HG03521 (cell line): ENCODE data around the gene NDUFA11.

ENCODE experiments used
- ATAC-seq: cut with Tn5 transposase; IDR thresholded peaks from one replicate; pipeline ENCODE4 v1.9.1; 2021; ENCODE audit warnings: mild to moderate bottlenecking, moderate library complexity; ENCODE audit not compliant: unreplicated experiment

NDUFA11 gene

GRCh38 chr19:5932609-5933262, 29.1 kb upstream of the NDUFA11 start:
- no peak for ATAC-seq

- no peak for ATAC-seq
Measured at GRCh38 chr19:5932146-5932545, 28.6 kb upstream of the NDUFA11 start.

- no peak for ATAC-seq
Measured at GRCh38 chr19:5931251-5931650, 27.7 kb upstream of the NDUFA11 start.

DNA sequence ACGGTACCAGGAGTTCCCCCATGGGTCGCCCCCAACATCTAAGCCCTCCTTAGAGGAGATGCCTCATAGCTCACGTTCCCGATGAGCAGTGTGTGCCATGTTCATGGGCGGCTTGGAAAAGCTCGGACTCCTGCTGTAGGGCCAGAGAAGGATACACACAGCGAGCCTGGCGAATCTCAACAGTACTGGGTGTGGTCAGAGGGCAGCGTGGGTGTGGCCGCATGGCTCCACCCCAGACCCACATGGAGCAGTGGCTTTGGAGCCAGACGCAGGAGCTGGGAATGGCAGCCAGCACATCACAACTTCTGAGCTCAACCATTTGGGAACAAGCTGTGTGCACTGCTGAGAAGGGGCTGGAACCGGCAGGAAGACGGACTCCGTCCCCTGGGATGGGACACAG, 26.0 kb upstream of the NDUFA11 start:
- no peak for ATAC-seq

DNA sequence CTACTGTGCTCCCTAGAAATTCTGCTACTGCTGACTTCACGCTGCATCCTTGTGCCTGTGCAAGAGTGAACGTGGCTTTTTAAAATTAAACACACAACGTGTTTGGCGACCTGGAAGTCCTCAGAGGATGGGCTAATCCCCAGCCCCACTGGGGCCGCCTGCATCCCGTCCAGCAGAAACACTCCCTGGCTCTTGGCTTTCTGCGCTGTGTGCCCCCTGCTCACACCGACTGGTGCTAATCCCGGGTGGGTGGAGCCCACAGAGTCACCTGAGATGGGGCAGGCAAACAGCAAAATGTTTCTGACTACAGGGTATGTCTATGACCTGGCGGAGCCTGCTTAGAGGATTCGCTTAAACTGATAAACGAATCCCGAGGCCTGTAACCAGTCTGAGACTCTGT, 25.6 kb upstream of the NDUFA11 start:
- no peak for ATAC-seq

GRCh38 chr19:5927441-5927821, 23.8 kb upstream of the NDUFA11 start:
- no peak for ATAC-seq

GRCh38 chr19:5926641-5927440, 23.3 kb upstream of the NDUFA11 start:
- no peak for ATAC-seq

- no peak for ATAC-seq
Measured at GRCh38 chr19:5925830-5926427, 22.3 kb upstream of the NDUFA11 start.

- no peak for ATAC-seq
Measured at GRCh38 chr19:5923356-5923755, 19.8 kb upstream of the NDUFA11 start.

GRCh38 chr19:5922161-5922545, 18.6 kb upstream of the NDUFA11 start:
- no peak for ATAC-seq

GRCh38 chr19:5921516-5922160, 18.0 kb upstream of the NDUFA11 start:
- no peak for ATAC-seq

DNA sequence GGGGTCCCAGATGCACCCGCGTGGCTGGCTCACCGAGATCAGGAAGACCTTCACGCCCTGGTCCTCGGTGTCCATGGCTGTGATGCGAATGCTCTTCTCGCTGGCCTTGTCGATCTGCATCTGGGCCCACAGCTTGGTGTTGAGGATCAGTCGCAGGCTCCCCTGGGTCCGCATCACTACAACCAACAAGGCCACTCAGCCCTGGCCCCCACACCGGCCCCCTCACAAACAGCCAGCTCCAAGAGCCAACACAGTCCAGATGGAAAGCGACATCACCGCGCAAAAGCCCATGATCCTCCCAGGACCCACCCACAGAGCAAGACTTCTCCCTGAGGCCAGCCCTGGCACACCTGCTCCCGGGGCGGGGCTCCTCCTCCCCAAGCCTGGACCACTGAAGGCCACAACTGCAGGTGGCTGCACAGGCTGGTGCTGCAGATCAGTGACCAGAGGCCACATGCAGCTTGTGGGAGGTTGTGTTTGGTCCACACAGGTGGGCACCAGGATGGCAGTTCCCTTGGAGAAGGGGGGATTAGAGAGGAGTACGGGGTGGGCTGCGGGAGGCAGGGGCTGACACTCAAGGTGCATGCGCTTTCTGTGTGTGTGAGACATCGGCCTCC, 15.0 kb upstream of the NDUFA11 start:
- no peak for ATAC-seq

- ATAC-seq: no peak
Measured at GRCh38 chr19:5917431-5918107, 14.0 kb upstream of the NDUFA11 start.

- ATAC-seq: no peak
Measured at GRCh38 chr19:5916181-5916708, 12.7 kb upstream of the NDUFA11 start.

DNA sequence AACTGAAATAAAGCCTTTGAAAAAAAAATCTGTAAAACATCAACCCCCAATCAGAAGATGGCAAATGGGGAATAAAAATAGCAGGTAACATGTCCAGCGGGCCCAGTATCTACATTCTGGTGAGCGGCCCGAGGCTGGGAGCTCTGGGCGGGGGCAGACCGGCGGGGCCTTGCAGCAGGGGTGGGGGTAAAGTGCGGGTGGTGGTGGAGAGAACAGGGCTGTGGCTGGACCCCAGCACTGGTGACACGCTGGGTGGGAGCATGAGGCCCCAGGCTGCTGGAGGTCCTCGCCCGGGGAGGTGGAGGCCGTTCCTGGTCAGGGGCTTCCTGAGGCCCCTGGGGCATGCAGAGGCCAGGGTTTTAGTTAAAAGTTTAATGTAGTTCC, 12.2 kb upstream of the NDUFA11 start:
- no peak for ATAC-seq

GRCh38 chr19:5914946-5915781, 11.6 kb upstream of the NDUFA11 start:
- ATAC-seq: no peak

DNA sequence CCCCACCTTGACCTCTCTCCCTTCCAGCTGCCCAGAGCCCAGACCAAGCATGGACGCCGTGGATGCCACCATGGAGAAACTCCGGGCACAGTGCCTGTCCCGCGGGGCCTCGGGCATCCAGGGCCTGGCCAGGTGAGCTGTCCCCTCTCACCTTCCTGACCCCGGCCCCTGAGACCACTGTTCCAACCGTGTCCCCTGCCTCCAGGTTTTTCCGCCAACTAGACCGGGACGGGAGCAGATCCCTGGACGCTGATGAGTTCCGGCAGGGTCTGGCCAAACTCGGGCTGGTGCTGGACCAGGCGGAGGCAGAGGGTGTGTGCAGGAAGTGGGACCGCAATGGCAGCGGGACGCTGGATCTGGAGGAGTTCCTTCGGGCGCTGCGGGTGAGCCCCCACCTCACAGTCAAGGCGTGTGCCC, 10.8 kb upstream of the NDUFA11 start:
- ATAC-seq: no peak

GRCh38 chr19:5913739-5914357, 10.3 kb upstream of the NDUFA11 start, which contains the start of gene CAPS:
CAPS (plus strand) TSS chr19:5914254; CDS start chr19:5914407, 153 bp downstream.
- ATAC-seq: no peak

DNA sequence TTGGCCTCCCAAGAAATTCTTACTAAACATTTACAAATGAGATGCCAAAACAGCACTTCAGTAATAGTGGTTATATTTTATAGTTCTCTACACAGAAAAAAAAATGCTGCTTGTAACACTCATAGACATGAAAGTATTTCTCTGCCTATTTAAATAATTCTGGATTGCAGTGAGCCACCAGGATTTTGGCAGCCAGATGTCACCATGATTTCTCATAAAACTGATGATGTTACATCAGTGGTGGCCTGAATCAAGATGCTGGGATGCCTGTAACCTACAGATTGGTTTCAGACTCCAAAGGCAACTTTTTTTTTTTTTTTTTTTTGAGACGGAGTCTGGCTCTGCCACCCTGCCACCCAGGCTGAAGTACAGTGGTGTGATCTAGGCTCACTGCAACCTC, 7.8 kb upstream of the NDUFA11 start:
- ATAC-seq: no peak
